Measurements from ENCODE around the gene SCD.

The SCD gene

DNA sequence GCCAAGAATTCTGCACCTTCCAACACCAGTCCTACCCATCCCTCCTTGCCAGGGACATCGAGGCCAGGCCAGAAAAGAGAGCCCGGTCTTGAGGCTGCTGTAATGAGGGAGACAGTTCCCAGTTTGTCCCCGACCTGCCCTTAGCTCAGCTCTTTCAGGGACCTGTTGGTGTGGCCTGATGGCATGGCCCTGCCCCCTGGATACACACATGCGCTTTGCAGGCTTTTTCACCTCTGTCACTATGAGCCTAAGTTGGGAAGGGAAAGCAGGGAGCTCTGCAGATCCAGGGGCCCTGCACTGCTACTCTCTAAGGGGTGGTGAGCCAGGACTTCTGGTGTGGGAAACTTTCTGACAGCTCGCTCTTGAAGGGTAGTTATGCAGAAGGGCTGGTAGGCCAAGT lies 2.1 kb downstream of the SCD start:
- TF ChIP-seq, protein P1, sequence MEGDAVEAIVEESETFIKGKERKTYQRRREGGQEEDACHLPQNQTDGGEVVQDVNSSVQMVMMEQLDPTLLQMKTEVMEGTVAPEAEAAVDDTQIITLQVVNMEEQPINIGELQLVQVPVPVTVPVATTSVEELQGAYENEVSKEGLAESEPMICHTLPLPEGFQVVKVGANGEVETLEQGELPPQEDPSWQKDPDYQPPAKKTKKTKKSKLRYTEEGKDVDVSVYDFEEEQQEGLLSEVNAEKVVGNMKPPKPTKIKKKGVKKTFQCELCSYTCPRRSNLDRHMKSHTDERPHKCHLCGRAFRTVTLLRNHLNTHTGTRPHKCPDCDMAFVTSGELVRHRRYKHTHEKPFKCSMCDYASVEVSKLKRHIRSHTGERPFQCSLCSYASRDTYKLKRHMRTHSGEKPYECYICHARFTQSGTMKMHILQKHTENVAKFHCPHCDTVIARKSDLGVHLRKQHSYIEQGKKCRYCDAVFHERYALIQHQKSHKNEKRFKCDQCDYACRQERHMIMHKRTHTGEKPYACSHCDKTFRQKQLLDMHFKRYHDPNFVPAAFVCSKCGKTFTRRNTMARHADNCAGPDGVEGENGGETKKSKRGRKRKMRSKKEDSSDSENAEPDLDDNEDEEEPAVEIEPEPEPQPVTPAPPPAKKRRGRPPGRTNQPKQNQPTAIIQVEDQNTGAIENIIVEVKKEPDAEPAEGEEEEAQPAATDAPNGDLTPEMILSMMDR (IDR thresholded peaks at IDR 0.05) = no peak

DNA sequence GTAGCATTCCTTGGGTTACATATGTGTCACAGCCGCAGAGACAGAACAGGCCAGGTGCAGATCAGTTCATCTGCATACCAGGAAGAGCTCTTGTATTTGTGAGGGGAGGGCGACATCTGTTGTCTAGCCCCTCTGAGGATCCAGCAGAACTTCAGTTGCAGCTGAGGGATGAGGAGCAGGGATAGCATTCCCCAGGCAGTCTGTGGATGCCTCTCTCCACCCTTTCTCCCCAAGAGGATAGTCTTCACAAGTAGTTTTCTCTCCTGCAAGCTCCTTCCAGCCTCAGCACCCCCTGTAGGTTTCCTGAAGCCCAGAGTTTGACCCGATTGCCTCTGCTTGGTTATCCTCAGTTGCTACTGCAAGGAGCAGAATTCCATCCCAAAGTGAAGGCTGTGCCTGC lies 2.6 kb downstream of the SCD start:
- TF ChIP-seq, protein P1 (IDR thresholded peaks at IDR 0.05) = no peak

DNA sequence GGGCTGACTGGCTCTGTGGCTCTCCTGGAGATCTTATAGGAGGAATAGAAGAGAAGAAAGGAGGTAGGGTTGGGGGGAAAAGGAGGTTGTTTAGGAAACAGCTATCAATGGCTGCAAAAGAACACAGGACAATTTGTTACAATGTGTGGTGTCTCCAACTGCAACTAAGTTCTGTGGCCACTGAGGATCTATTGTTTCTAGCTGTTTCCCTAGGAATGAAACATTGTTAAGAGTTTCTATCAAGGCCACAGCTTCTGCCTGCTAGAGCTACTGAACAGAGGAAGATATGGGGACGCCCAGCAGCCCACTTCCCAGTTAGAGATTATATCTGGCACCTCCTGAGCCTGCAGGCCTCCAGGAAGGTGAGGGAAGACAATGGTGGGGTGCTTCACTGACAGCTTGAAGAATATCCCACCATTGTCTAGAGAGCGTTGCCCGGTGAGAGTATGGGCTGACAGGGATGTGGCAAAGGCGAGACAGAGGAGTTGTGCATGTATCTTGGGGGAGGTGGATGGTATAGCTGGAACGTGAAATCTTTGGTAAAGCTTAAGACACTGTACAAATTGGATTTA lies 4.0 kb downstream of the SCD start:
- TF ChIP-seq, protein P1 (IDR thresholded peaks at IDR 0.05) = no peak

DNA sequence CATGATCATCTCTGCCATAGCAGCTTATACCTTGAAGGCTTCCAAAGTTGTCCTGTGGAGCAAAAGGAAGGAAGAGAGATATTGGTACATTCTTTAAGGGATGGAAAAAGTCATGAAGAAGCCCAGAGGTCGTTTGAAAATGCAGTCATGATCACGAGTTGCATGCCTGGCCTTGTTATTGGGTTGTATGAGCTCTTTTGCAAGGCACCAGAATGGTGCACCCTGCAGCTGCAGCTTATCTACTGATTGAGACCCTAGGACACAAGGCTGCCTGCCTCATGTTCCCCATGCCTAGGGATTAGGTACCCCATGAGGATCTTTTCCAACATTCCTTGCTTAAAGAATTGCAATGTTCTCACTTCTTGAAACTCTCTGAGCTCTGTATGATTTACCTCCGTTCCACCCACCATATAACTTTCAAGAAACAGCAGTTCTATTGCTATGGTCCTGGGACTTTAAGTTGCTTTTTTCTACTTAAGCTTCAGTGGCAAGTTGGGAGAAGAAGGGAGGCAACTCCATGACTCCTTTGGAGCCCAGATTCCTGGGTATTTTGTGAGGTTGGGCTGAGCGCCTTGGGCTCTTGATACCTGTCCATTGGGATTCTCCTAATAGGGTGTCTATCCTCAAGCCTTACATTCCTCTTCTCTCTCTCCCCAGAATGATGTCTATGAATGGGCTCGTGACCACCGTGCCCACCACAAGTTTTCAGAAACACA lies 6.9 kb downstream of the SCD start:
- TF ChIP-seq, protein P1 (IDR thresholded peaks at IDR 0.05) = no peak

DNA sequence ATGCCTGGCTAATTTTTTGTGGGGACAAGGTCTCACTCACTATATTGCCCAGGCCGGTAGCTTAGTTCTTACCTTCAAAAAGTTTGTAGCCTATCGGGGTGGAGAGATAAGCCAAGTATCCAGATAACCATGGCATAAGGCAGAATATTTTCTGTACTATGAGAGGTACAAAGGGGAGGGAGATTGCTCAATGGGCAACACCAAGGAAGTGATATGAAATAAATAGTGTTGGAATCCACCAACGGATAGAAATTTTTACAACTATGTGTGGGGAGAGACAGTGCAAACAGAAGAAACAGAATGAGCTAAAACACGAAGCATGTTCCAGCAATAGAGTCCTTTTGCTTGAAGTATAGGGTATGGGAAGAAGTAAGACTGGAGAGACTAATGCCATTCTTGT lies 8.1 kb downstream of the SCD start:
- TF ChIP-seq, protein P1 (IDR thresholded peaks at IDR 0.05) = no peak

DNA sequence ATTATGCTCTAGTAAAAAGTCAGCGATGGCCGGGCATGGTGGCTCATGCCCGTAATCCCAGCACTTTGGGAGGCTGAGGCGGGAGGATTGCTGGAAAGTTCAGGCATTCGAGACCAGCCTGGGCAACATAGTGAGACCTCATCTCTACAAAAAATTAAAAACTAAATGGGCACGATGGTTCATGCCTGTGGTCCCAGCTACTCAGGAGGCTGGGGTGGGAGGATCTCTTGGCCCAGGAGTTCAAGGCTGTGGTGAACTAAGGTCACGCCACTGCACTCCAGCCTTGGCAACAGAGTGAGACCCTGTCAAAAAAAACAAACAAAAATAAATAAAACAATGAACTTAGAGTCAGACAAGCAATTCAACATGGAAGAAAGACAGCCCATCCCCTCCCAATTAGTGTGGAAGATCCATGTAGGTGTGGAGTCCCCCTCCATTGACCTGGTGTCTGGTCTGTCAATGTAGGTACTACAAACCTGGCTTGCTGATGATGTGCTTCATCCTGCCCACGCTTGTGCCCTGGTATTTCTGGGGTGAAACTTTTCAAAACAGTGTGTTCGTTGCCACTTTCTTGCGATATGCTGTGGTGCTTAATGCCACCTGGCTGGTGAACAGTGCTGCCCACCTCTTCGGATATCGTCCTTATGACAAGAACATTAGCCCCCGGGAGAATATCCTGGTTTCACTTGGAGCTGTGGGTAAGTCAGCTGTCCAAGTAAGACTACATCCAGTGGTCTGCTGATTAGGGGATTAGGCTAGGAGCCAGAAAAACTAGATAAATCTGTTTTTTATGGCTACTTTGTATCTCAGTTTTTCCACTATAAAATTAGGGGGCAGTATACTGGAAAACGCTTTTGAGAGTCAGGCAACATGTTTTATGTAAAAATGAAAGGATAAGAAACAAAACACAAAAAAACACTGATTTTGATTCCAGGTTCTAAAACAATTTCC lies 9.3 kb downstream of the SCD start:
- TF ChIP-seq, protein P1 (IDR thresholded peaks at IDR 0.05) = no peak

DNA sequence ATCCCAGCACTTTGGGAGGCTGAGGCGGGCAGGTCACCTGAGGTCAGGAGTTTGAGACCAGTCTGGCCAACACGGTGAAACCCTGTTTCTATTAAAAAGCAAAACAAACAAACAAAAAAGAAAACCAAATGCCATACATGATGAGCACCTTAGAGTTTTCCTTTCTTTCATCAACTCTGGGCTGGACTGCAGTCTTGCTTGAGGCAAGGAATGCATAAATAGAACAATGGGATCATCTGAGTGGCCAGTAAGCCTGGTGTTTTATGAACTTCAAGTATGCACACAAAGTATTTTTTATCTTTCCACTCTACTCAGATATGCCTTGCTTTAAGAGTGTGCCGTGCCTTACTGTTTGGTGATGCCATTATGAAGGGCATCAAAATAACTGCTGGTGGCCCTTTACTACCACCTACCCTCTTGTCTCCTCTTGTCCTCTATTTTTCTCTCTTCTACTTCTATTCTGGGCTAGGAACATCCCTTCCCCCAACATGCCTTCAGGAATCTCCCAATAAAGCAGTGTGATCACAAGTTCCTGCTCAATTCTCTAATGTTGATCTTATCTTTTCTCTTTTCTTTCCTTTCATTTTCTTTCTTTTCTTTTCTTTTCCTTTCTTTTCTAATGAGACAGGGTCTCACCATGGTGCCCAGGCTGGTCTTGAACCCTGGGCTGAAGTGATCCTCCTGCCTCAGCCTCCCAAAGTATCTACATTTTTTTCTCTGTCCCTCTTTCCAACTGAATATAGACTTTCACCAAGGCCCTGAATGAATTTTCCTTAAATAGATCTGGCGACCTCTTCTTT lies 10.2 kb downstream of the SCD start:
- TF ChIP-seq, protein P1 (IDR thresholded peaks at IDR 0.05) = no peak
